HepG2 (cell line): ENCODE data around the gene ISY1. TPM values are rescaled to one million over a fixed set of nuclear protein-coding genes. Genes with fewer than 3 reads are reported as not detected.

Experiments used
- ATAC-seq: fragments of 200-7000 bp; cut with Tn5 transposase; 3 replicates; pipeline ENCODE4 v1.9.1; 2020; ENCODE audit warnings: mild to moderate bottlenecking, moderate library complexity
- BruUV-seq: library from RNA; stranded (reverse); fragments of 400-500 nt; replicated peaks from 2 replicates; lab custom pipeline; 2021; lab: Mats Ljungman, UMichigan
- CTCF ChIA-PET: fragments of 300-600 bp; formaldehyde crosslinking; extraction: SDS; loops from one replicate; lab custom pipeline; 2021; ENCODE audit warnings: low total read pairs, inconsistent platforms, low intra/inter-chr PET ratio; lab: Yijun Ruan, JAX
- POLR2A ChIA-PET: fragments of 350-600 bp; sonication (Branson Sonifier 250); formaldehyde crosslinking; loops from one replicate; lab custom pipeline; 2020; ENCODE audit warnings: antibody characterized with exemption, inconsistent platforms; lab: Yijun Ruan, JAX
- DNase-seq: peaks from one replicate; pipeline ENCODE4 v3.0.0-alpha.2; 2015; ENCODE audit warnings: low spot score
- FAIRE-seq: peaks from 3 replicates; lab custom pipeline; 2011; peaks lifted over from hg19 to GRCh38; lab: Jason Lieb, UNC
- H2AFZ ChIP-seq: one replicate; pipeline ENCODE4 v1.6.1; 2011; ENCODE audit warnings: low read length, inconsistent platforms
- H3K27ac ChIP-seq: fragments of 300-600 bp; 3 replicates; pipeline ENCODE4 v1.8.0; 2011; ENCODE audit warnings: mixed run types, mild to moderate bottlenecking, mixed read lengths, low read length, inconsistent platforms; ENCODE audit not compliant: insufficient read depth; ENCODE audit errors: extremely low read length
- H3K27me3 ChIP-seq, 2 experiments: fragments of 200-600 bp in 1 of 2; 2 replicates in 1 of 2; 3 replicates in 1 of 2; pipeline versions ENCODE4 v1.6.0 to v1.8.0; 2011; ENCODE audit warnings: low read length in 2 of 2, mild to moderate bottlenecking in 2 of 2, moderate library complexity in 2 of 2, inconsistent platforms in 1 of 2; ENCODE audit not compliant: insufficient read depth in 2 of 2, control insufficient read depth in 1 of 2
- H3K36me3 ChIP-seq, 2 experiments: fragments of 200-600 bp in 1 of 2; replicated peaks in 1 of 2; 2 replicates in 1 of 2; 3 replicates in 1 of 2; pipeline versions ENCODE4 v1.5.1 to v1.8.0; 2011; ENCODE audit warnings: low read length in 2 of 2, inconsistent platforms in 1 of 2; ENCODE audit not compliant: insufficient read depth in 2 of 2, control insufficient read depth in 1 of 2
- H3K4me1 ChIP-seq: 2 replicates; pipeline ENCODE4 v1.5.1; 2012; ENCODE audit warnings: low read length, inconsistent platforms; ENCODE audit not compliant: insufficient read depth
- H3K4me2 ChIP-seq: 2 replicates; pipeline ENCODE4 v1.6.0; 2011; ENCODE audit warnings: low read depth, low read length, inconsistent platforms
- H3K4me3 ChIP-seq, 3 experiments: fragments of 200-600 bp in 1 of 3; sonication (generic), shearing (Covaris generic) in 1 of 3; replicated peaks in 1 of 3; 2 replicates each; pipeline ENCODE4 v1.5.1; 2011 to 2016; ENCODE audit warnings: low read length in 3 of 3, inconsistent platforms in 2 of 3, low read depth in 2 of 3, mild to moderate bottlenecking in 2 of 3, control low read depth in 1 of 3, mixed read lengths in 1 of 3; ENCODE audit not compliant: insufficient read depth in 1 of 3
- H3K79me2 ChIP-seq: one replicate; pipeline ENCODE4 v1.6.1; 2011; ENCODE audit warnings: low read length, inconsistent platforms; ENCODE audit not compliant: insufficient read depth
- H3K9ac ChIP-seq: 2 replicates; pipeline ENCODE4 v1.6.0; 2011; ENCODE audit warnings: mild to moderate bottlenecking, low read depth, low read length, inconsistent platforms; ENCODE audit not compliant: insufficient read depth
- H3K9me3 ChIP-seq: 2 replicates; pipeline ENCODE4 v1.5.1; 2012; ENCODE audit warnings: mild to moderate bottlenecking, low read length
- H4K20me1 ChIP-seq: 2 replicates; pipeline ENCODE4 v1.6.0; 2011; ENCODE audit warnings: inconsistent platforms, mild to moderate bottlenecking, low read length, moderate library complexity; ENCODE audit not compliant: insufficient read depth
- NFIC ChIP-seq: IDR thresholded peaks from 2 replicates; pipeline ENCODE4 v1.6.1; 2012; ENCODE audit warnings: mild to moderate bottlenecking, low read length, inconsistent platforms
- WGBS: methylation state at CpG from one replicate; pipeline ENCODE4 v1.1.6; 2017; ENCODE audit warnings: low lambda C conversion rate; 5-methylcytosine and 5-hydroxymethylcytosine counted together
- in situ Hi-C: cut with HindIII; loops from 2 replicates; pipeline ENCODE4 v1.10.0; 2017; ENCODE audit warnings: low pct_unique_long_range_greater_than_20kb; ENCODE audit not compliant: extremely low pct_ligation_motif_present
- intact Hi-C: fragments of 100-400 bp; cut with micrococcal nuclease; formaldehyde crosslinking; loops from one replicate; pipeline ENCODE4 v1.10.0; 2022; ENCODE audit not compliant: unreplicated experiment
- polyA plus RNA-seq, 8 experiments: library from polyadenylated mRNA; depleted of rRNA in 3 of 8; stranded (reverse) in 7 of 8; unstranded in 1 of 8; fragments of >200 nt; fragmentation: Illumina TruSeq in 4 of 8; extraction: Trizol in 4 of 8; gene quantifications; 2 replicates each; pipeline versions ENCODE4 v1.2.1 to v1.2.3, GENCODE V29; 2011 to 2016; ENCODE audit warnings: low read depth in 4 of 8, missing spikeins in 1 of 8, mixed read lengths in 1 of 8; ENCODE audit not compliant: insufficient read depth in 1 of 8
- total RNA-seq, 5 experiments: library from RNA; depleted of rRNA; stranded (reverse); fragments of >200 nt; fragmentation: Illumina TruSeq; extraction: Trizol; gene quantifications; 2 replicates each; pipeline ENCODE4 v1.2.3, GENCODE V29; 2016; ENCODE audit warnings: low read depth in 1 of 5
- TF ChIP-seq, protein P1 (sequence below): sonication (generic); formaldehyde crosslinking; IDR thresholded peaks from 2 replicates; pipeline ENCODE4 v1.8.0; 2022; ENCODE audit warnings: mild to moderate bottlenecking, missing genetic modification reagents; ENCODE audit not compliant: insufficient replicate concordance
- TF ChIP-seq, protein P2 (sequence below): sonication (generic); formaldehyde crosslinking; IDR thresholded peaks from 2 replicates; pipeline ENCODE4 v1.4.0; 2020; ENCODE audit warnings: mild to moderate bottlenecking, missing genetic modification reagents

The ISY1 gene
- total and polyA plus RNA-seq, 2 of the 13 experiments (the other 11 are each of a cell fraction or from before 2014, with no cell fraction given), result 21.0 to 39.1 TPM

DNA sequence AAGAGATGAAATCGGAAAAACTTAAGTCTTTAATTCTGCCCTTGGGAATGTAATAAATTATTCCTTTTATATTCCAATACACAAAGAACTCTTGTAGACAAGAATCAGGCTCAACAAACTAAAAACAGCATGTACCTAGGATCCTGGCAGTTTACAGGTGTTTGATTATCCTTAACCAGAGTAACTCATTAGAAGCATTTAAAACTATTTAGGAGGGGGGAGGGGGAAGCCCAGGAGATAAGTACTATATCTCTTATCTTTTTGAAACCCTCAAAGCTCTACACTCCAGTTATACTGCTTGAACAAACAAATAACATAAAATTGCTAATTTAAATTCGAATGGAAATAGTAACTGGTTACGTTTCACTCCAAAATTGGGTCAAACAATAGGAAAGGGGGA, 21.0 kb upstream of the ISY1 start (continued):
- TF ChIP-seq, protein P1, sequence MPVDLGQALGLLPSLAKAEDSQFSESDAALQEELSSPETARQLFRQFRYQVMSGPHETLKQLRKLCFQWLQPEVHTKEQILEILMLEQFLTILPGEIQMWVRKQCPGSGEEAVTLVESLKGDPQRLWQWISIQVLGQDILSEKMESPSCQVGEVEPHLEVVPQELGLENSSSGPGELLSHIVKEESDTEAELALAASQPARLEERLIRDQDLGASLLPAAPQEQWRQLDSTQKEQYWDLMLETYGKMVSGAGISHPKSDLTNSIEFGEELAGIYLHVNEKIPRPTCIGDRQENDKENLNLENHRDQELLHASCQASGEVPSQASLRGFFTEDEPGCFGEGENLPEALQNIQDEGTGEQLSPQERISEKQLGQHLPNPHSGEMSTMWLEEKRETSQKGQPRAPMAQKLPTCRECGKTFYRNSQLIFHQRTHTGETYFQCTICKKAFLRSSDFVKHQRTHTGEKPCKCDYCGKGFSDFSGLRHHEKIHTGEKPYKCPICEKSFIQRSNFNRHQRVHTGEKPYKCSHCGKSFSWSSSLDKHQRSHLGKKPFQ (CRISPR knock-in tag), result no peak
- TF ChIP-seq NFIC, result no peak

DNA sequence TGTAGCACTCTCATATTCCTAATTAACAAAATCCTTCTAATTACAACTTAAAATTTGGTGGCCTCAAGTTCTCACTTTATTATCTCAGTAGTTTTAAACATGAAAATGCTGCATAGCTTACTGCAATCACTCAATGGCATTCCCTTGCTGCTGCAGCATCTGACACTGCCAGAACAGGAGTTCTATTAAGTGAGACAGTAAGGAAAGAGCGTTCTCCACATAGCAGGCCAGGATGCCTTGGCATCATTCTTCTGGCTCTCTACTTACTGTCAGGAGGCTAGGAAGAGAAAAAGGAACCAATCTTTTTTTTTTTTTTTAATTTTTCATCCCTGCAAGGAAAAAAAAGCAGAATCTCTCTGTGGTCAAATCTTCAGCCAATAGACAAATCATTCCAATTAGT, 19.6 kb upstream of the ISY1 start:
- TF ChIP-seq, protein P2, sequence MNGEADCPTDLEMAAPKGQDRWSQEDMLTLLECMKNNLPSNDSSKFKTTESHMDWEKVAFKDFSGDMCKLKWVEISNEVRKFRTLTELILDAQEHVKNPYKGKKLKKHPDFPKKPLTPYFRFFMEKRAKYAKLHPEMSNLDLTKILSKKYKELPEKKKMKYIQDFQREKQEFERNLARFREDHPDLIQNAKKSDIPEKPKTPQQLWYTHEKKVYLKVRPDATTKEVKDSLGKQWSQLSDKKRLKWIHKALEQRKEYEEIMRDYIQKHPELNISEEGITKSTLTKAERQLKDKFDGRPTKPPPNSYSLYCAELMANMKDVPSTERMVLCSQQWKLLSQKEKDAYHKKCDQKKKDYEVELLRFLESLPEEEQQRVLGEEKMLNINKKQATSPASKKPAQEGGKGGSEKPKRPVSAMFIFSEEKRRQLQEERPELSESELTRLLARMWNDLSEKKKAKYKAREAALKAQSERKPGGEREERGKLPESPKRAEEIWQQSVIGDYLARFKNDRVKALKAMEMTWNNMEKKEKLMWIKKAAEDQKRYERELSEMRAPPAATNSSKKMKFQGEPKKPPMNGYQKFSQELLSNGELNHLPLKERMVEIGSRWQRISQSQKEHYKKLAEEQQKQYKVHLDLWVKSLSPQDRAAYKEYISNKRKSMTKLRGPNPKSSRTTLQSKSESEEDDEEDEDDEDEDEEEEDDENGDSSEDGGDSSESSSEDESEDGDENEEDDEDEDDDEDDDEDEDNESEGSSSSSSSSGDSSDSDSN, result no peak
- FAIRE-seq (no peak), DNase-seq (no peak), ATAC-seq (no peak)
- BruUV-seq, result TSS peak; percentile 3
- no peak overlapping the region for H3K27ac ChIP-seq
- H3K9ac ChIP-seq, result peak overlapping the region; percentile 57
- intact Hi-C loops, result loop anchor here (5.0 kb wide), 2 partner anchors 47 to 63 kb away; no protein-coding TSS in a partner anchor
- ChIA-PET CTCF (no interaction called here), POLR2A (interaction anchor here (1.9 kb wide), 1 partner anchor 68 kb away, joined by 4 read pairs; no protein-coding TSS in a partner anchor)
- in situ Hi-C loops, result loop anchor here (10.0 kb wide), 1 partner anchor 64 kb away; the partner anchor contains the start of gene COPG1
- peaks cover 63% of the 10 kb centered on the region for H3K4me1 ChIP-seq
- no peaks in the 10 kb centered on the region for H3K9me3 ChIP-seq
- H3K4me2 ChIP-seq, result peak overlapping the region; percentile 74
- H3K79me2 ChIP-seq, result peaks cover 90% of the 10 kb centered on the region
- H3K27me3 ChIP-seq, result no peaks in the 10 kb centered on the region; a peak in 1 of 5 replicates
- 76% methylated on average over 1 of the region's 1 CpG for WGBS
- H4K20me1 ChIP-seq, result peaks cover 72% of the 10 kb centered on the region
- peaks cover 5 to 28% of the 10 kb centered on the region in 2 experiments; a peak in 4 of 5 replicates for H3K36me3 ChIP-seq
- H2AFZ ChIP-seq, result no peak overlapping the region
- peak overlapping the region; percentile 15 to 95 (median 28); a peak in 1 of 6 replicates for H3K4me3 ChIP-seq
